Naive thymus-derived CD8-positive, alpha-beta T cell (primary cell): ENCODE measurements around the gene PACS1. TPM values are rescaled to one million over a fixed set of nuclear protein-coding genes. Genes with fewer than 3 reads are reported as not detected.

Source experiments
- polyA plus RNA-seq, 3 donors: library from polyadenylated mRNA; unstranded; fragments of 300-500 nt; fragmentation: Illumina TruSeq; gene quantifications; one replicate each; pipeline ENCODE4 v1.2.3, GENCODE V29; 2021
- total RNA-seq, 8 experiments: library from RNA in 2 of 8; stranded (reverse) in 2 of 8; gene quantifications; one replicate each; pipeline ENCODE4 v1.2.3 and lab custom pipeline; 2021 to 2026

Gene PACS1
- total and polyA plus RNA-seq, 5 experiments from 2014 or later: 35.9 to 317 (median 98.8) TPM

Other genes with a start within 250 kb of the PACS1 start
- 1 to 10 TPM; 2.1 to 2.2 TPM for gene SNX32, start 236.3 kb upstream of the PACS1 start, total RNA-seq
- gene SNX32, start 236.3 kb upstream of the PACS1 start, polyA plus RNA-seq: 1 to 10 TPM in 1 of 3 donors, under 1 TPM in 2; 0.39 to 1.5 (median 0.40) TPM
- gene CFL1, start 212.1 kb upstream of the PACS1 start, total RNA-seq: 100 to 1,000 TPM; 486 to 532 TPM
- gene CFL1, start 212.1 kb upstream of the PACS1 start, polyA plus RNA-seq: 1,000 to 10,000 TPM; 2,347 to 2,575 (median 2,358) TPM
- 10 to 100 TPM; 91.9 to 97.8 TPM for gene MUS81, start 209.8 kb upstream of the PACS1 start, total RNA-seq
- gene MUS81, start 209.8 kb upstream of the PACS1 start, polyA plus RNA-seq: 10 to 100 TPM; 21.7 to 26.5 (median 24.5) TPM
- 10 to 100 TPM; 15.2 to 16.9 TPM for gene EFEMP2, start 197.5 kb upstream of the PACS1 start, total RNA-seq
- 1 to 10 TPM in 2 of 3 donors, not detected in 1; 1.8 to 2.5 TPM for gene EFEMP2, start 197.5 kb upstream of the PACS1 start, polyA plus RNA-seq
- 10 to 100 TPM; 52.1 to 52.6 TPM for gene CTSW, start 190.4 kb upstream of the PACS1 start, total RNA-seq
- 100 to 1,000 TPM; 255 to 495 (median 475) TPM for gene CTSW, start 190.4 kb upstream of the PACS1 start, polyA plus RNA-seq
- 10 to 100 TPM; 33.0 to 35.6 TPM for gene FIBP, start 181.8 kb upstream of the PACS1 start, total RNA-seq
- gene FIBP, start 181.8 kb upstream of the PACS1 start, polyA plus RNA-seq: 10 to 100 TPM; 74.9 to 97.6 (median 86.0) TPM
- 10 to 100 TPM; 25.8 to 29.5 TPM for gene CCDC85B, start 179.6 kb upstream of the PACS1 start, total RNA-seq
- gene CCDC85B, start 179.6 kb upstream of the PACS1 start, polyA plus RNA-seq: 10 to 100 TPM; 77.2 to 83.6 (median 83.0) TPM
- not detected for gene FOSL1, start 169.9 kb upstream of the PACS1 start, total RNA-seq
- gene FOSL1, start 169.9 kb upstream of the PACS1 start, polyA plus RNA-seq: under 1 TPM in 2 of 3 donors, not detected in 1; 0.17 to 0.22 TPM
- 10 to 100 TPM; 53.5 to 57.8 TPM for gene C11orf68, start 151.2 kb upstream of the PACS1 start, total RNA-seq
- gene C11orf68, start 151.2 kb upstream of the PACS1 start, polyA plus RNA-seq: 10 to 100 TPM; 46.0 to 82.2 (median 67.3) TPM
- 10 to 100 TPM; 73.1 to 75.8 TPM for gene DRAP1, start 150.8 kb upstream of the PACS1 start, total RNA-seq
- gene DRAP1, start 150.8 kb upstream of the PACS1 start, polyA plus RNA-seq: 100 to 1,000 TPM; 103 to 112 (median 110) TPM
- gene TSGA10IP, start 124.8 kb upstream of the PACS1 start, total RNA-seq: not detected
- gene TSGA10IP, start 124.8 kb upstream of the PACS1 start, polyA plus RNA-seq: not detected
- gene SART1, start 108.5 kb upstream of the PACS1 start, total RNA-seq: 10 to 100 TPM; 81.9 to 91.9 TPM
- gene SART1, start 108.5 kb upstream of the PACS1 start, polyA plus RNA-seq: 10 to 100 TPM; 16.2 to 57.3 (median 30.4) TPM
- 10 to 100 TPM; 62.4 to 64.8 TPM for gene EIF1AD, start 68.1 kb upstream of the PACS1 start, total RNA-seq
- 10 to 100 TPM; 11.5 to 18.7 (median 14.3) TPM for gene EIF1AD, start 68.1 kb upstream of the PACS1 start, polyA plus RNA-seq
- 100 to 1,000 TPM in 1 of 2 experiments, 10 to 100 TPM in 1; 96.2 to 101 TPM for gene BANF1, start 67.8 kb upstream of the PACS1 start, total RNA-seq
- 100 to 1,000 TPM; 225 to 250 (median 241) TPM for gene BANF1, start 67.8 kb upstream of the PACS1 start, polyA plus RNA-seq
- not detected for gene CST6, start 58.3 kb upstream of the PACS1 start, total RNA-seq
- gene CST6, start 58.3 kb upstream of the PACS1 start, polyA plus RNA-seq: not detected
- not detected for gene CATSPER1, start 43.8 kb upstream of the PACS1 start, total RNA-seq
- under 1 TPM in 1 of 3 donors, not detected in 2; 0.11 TPM for gene CATSPER1, start 43.8 kb upstream of the PACS1 start, polyA plus RNA-seq
- not detected for gene GAL3ST3, start 21.1 kb upstream of the PACS1 start, total RNA-seq
- gene GAL3ST3, start 21.1 kb upstream of the PACS1 start, polyA plus RNA-seq: under 1 TPM in 1 of 3 donors, not detected in 2; 0.27 TPM
- 100 to 1,000 TPM; 184 to 197 TPM for gene SF3B2, start 17.9 kb upstream of the PACS1 start, total RNA-seq
- gene SF3B2, start 17.9 kb upstream of the PACS1 start, polyA plus RNA-seq: 100 to 1,000 TPM in 1 of 3 donors, 10 to 100 TPM in 2; 70.3 to 115 (median 91.6) TPM
- gene KLC2, start 187.4 kb downstream of the PACS1 start, total RNA-seq: 10 to 100 TPM; 35.7 to 38.4 TPM
- 1 to 10 TPM; 3.7 to 8.1 (median 6.1) TPM for gene KLC2, start 187.4 kb downstream of the PACS1 start, polyA plus RNA-seq
- gene RAB1B, start 198.4 kb downstream of the PACS1 start, total RNA-seq: 10 to 100 TPM; 68.4 to 69.2 TPM
- 10 to 100 TPM; 13.1 to 16.1 (median 14.0) TPM for gene RAB1B, start 198.4 kb downstream of the PACS1 start, polyA plus RNA-seq
- 1 to 10 TPM; 1.1 to 2.8 TPM for gene CNIH2, start 207.9 kb downstream of the PACS1 start, total RNA-seq
- gene CNIH2, start 207.9 kb downstream of the PACS1 start, polyA plus RNA-seq: not detected
- 10 to 100 TPM; 26.9 to 36.8 TPM for gene YIF1A, start 218.9 kb downstream of the PACS1 start, total RNA-seq
- 10 to 100 TPM; 49.1 to 59.9 (median 53.9) TPM for gene YIF1A, start 218.9 kb downstream of the PACS1 start, polyA plus RNA-seq
- gene TMEM151A, start 221.6 kb downstream of the PACS1 start, total RNA-seq: under 1 TPM in 1 of 2 experiments, not detected in 1; 0.13 TPM
- not detected for gene TMEM151A, start 221.6 kb downstream of the PACS1 start, polyA plus RNA-seq
- 10 to 100 TPM; 37.0 to 41.3 TPM for gene CD248, start 246.8 kb downstream of the PACS1 start, total RNA-seq
- 100 to 1,000 TPM in 2 of 3 donors, 10 to 100 TPM in 1; 43.8 to 128 (median 114) TPM for gene CD248, start 246.8 kb downstream of the PACS1 start, polyA plus RNA-seq